HG03565 (cell line): ENCODE results near the gene NEUROD2.
A peak's percentile ranks its signal among the peaks of the same experiment; 100 is the strongest.

ENCODE experiments used
- ATAC-seq: cut with Tn5 transposase; IDR thresholded peaks from one replicate; pipeline ENCODE4 v1.9.1; 2021; ENCODE audit warnings: mild to moderate bottlenecking, moderate library complexity; ENCODE audit not compliant: unreplicated experiment

NEUROD2 gene

GRCh38 chr17:39635614-39636176 lies 28.0 kb upstream of the NEUROD2 start:
- ATAC-seq = no peak

GRCh38 chr17:39634384-39634871 lies 26.7 kb upstream of the NEUROD2 start:
- ATAC-seq = no peak

GRCh38 chr17:39633570-39634183 lies 26.0 kb upstream of the NEUROD2 start:
- no peak for ATAC-seq

GRCh38 chr17:39632153-39632941 lies 24.6 kb upstream of the NEUROD2 start:
- no peak for ATAC-seq

GRCh38 chr17:39631403-39631802 lies 23.7 kb upstream of the NEUROD2 start:
- no peak for ATAC-seq

- no peak for ATAC-seq
These were observed 22.2 kb upstream of the NEUROD2 start for GRCh38 chr17:39629898-39630297.

- ATAC-seq = no peak
These were observed 21.8 kb upstream of the NEUROD2 start for GRCh38 chr17:39629494-39629880.

- no peak for ATAC-seq
These were observed 21.2 kb upstream of the NEUROD2 start for GRCh38 chr17:39628655-39629493.

GRCh38 chr17:39627712-39628516 lies 20.2 kb upstream of the NEUROD2 start:
- no peak for ATAC-seq

GRCh38 chr17:39627047-39627711 lies 19.5 kb upstream of the NEUROD2 start:
- no peak for ATAC-seq

- ATAC-seq = no peak
These were observed 18.7 kb upstream of the NEUROD2 start, which contains the start of gene PPP1R1B for GRCh38 chr17:39626171-39627046. PPP1R1B (plus strand) TSS chr17:39626952; CDS start chr17:39627393, 441 bp downstream.

- no peak for ATAC-seq
These were observed 17.6 kb upstream of the NEUROD2 start for GRCh38 chr17:39625198-39625785.

- no peak for ATAC-seq
These were observed 16.6 kb upstream of the NEUROD2 start for GRCh38 chr17:39624313-39624712.

- ATAC-seq = no peak
These were observed 15.7 kb upstream of the NEUROD2 start for GRCh38 chr17:39623356-39623950.

- ATAC-seq = peak; percentile 20
These were observed 14.8 kb upstream of the NEUROD2 start for GRCh38 chr17:39622380-39623006.

GRCh38 chr17:39621523-39622379 lies 14.0 kb upstream of the NEUROD2 start:
- peak; percentile 65 for ATAC-seq

- no peak for ATAC-seq
These were observed 12.0 kb upstream of the NEUROD2 start for GRCh38 chr17:39619786-39620101.
